GM12892 (cell line): Measurements from ENCODE around the gene MAP2K3.

Experiments used
- POLR2A ChIP-seq: IDR thresholded peaks from 2 replicates; pipeline ENCODE4 v1.6.1; 2011; ENCODE audit warnings: low read depth, low read length, control low read depth
- POLR2AphosphoS5 ChIP-seq: IDR thresholded peaks from 2 replicates; pipeline ENCODE4 v1.6.1; 2011; ENCODE audit warnings: low read depth, low read length, control low read depth
- TAF1 ChIP-seq: IDR thresholded peaks from 2 replicates; pipeline ENCODE4 v1.6.1; 2011; ENCODE audit warnings: low read depth, mild to moderate bottlenecking, control low read depth, low read length, borderline replicate concordance

- TF ChIP-seq POLR2A (no peak), TAF1 (no peak), POLR2AphosphoS5 (no peak)
These were observed 2.6 kb downstream of the MAP2K3 start for GRCh38 chr17:21286909-21287702.
